GM19043 (cell line): Measurements from ENCODE around the gene IRX5.

Experiments used
- ATAC-seq: cut with Tn5 transposase; IDR thresholded peaks from one replicate; pipeline ENCODE4 v1.9.1; 2021; ENCODE audit warnings: low read depth; ENCODE audit not compliant: unreplicated experiment

Gene IRX5

GRCh38 chr16:54929090-54930004 is 1.3 kb upstream of the IRX5 start:
- ATAC-seq = peak; percentile 82

- ATAC-seq = no peak
These were observed 129 bp downstream of the IRX5 start for GRCh38 chr16:54930869-54931119.

GRCh38 chr16:54931120-54932014 is 702 bp downstream of the IRX5 start:
- no peak for ATAC-seq

GRCh38 chr16:54932021-54932660 is 1.5 kb downstream of the IRX5 start:
- ATAC-seq = no peak

- ATAC-seq = no peak
These were observed 2.1 kb downstream of the IRX5 start for GRCh38 chr16:54932737-54933254.

GRCh38 chr16:54933281-54934011 is 2.8 kb downstream of the IRX5 start:
- ATAC-seq = no peak

GRCh38 chr16:54934481-54935265 is 4.0 kb downstream of the IRX5 start:
- ATAC-seq = no peak

- ATAC-seq = no peak
These were observed 4.8 kb downstream of the IRX5 start for GRCh38 chr16:54935266-54935968.

GRCh38 chr16:54936201-54936978 is 5.7 kb downstream of the IRX5 start:
- no peak for ATAC-seq

GRCh38 chr16:54936979-54937670 is 6.5 kb downstream of the IRX5 start:
- no peak for ATAC-seq

GRCh38 chr16:54937671-54938211 is 7.1 kb downstream of the IRX5 start:
- ATAC-seq = no peak

- no peak for ATAC-seq
These were observed 7.8 kb downstream of the IRX5 start for GRCh38 chr16:54938212-54939028.

- ATAC-seq = no peak
These were observed 8.3 kb downstream of the IRX5 start for GRCh38 chr16:54939029-54939346.

GRCh38 chr16:54939510-54940278 is 9.0 kb downstream of the IRX5 start:
- ATAC-seq = no peak

GRCh38 chr16:54940279-54940604 is 9.6 kb downstream of the IRX5 start:
- no peak for ATAC-seq

- ATAC-seq = no peak
These were observed 11.8 kb downstream of the IRX5 start for GRCh38 chr16:54942353-54942943.
